ENCODE data around the gene CCHCR1. TPM values are rescaled to one million over a fixed set of nuclear protein-coding genes. Genes with fewer than 3 reads are reported as not detected.

The CCHCR1 gene
- total RNA-seq, 2 donors from 2014 or later, result 15.6 to 28.7 TPM

- Histone ChIP-seq H3K4me3 (no peak overlapping the region), H3K27ac (no peak overlapping the region), H3K9me3 (no peaks in the 10 kb centered on the region), H3K27me3 (no peaks in the 10 kb centered on the region), H3K4me1 (peaks cover 12% of the 10 kb centered on the region), H3K36me3 (replicated peaks in 1 of 2; ENCODE audit: insufficient read depth in 1 of 2, low read depth in 2 of 2) (peaks cover 0 to 1% of the 10 kb centered on the region in 2 donors)
- DNase-seq, result no peak
- intact Hi-C loops (cut with DNase I), result no loop called here
- no peak for ATAC-seq
- TF ChIP-seq POLR2A (IDR thresholded peaks at IDR 0.05) (no peak), CTCF (IDR thresholded peaks at IDR 0.05) (no peak)
- 85 to 96% methylated on average over 15 of the region's 15 CpGs for WGBS, 2 donors
These were observed 3.2 kb downstream of the CCHCR1 start for GRCh38 chr6:31154436-31154835.

- no peak for ATAC-seq
These were observed 4.8 kb downstream of the CCHCR1 start for GRCh38 chr6:31152781-31153180.

GRCh38 chr6:31149827-31150447, 7.7 kb downstream of the CCHCR1 start:
- Histone ChIP-seq H3K36me3 (replicated peaks in 1 of 2; ENCODE audit: insufficient read depth in 1 of 2, low read depth in 2 of 2) (peaks cover 0 to 1% of the 10 kb centered on the region in 2 donors), H3K27ac (no peak overlapping the region), H3K4me3 (no peak overlapping the region), H3K9me3 (no peaks in the 10 kb centered on the region), H3K4me1 (no peaks in the 10 kb centered on the region), H3K27me3 (no peaks in the 10 kb centered on the region)
- DNase-seq, result no peak
- TF ChIP-seq CTCF (IDR thresholded peaks at IDR 0.05) (no peak), POLR2A (IDR thresholded peaks at IDR 0.05) (no peak)
- no peak for ATAC-seq
- intact Hi-C loops (cut with DNase I), result loop anchor here (5.0 kb wide), 1 partner anchor 212 kb away; no protein-coding TSS in a partner anchor
- 84 to 89% methylated on average over 5 to 6 of the region's 6 CpGs for WGBS, 2 donors

More at GRCh38 chr6:31152781-31153180, 4.8 kb downstream of the CCHCR1 start:
- H3K4me3 ChIP-seq, result no peak overlapping the region
- H3K36me3 ChIP-seq (replicated peaks in 1 of 2; ENCODE audit: insufficient read depth in 1 of 2, low read depth in 2 of 2), result peaks cover 0 to 1% of the 10 kb centered on the region in 2 donors
- no peaks in the 10 kb centered on the region for H3K9me3 ChIP-seq
- intact Hi-C loops (cut with DNase I), result no loop called here
- no peak overlapping the region for H3K27ac ChIP-seq
- 92% methylated on average over 7 of the region's 7 CpGs for WGBS, 2 donors
- peaks cover 6% of the 10 kb centered on the region for H3K4me1 ChIP-seq
- TF ChIP-seq CTCF (IDR thresholded peaks at IDR 0.05) (no peak), POLR2A (IDR thresholded peaks at IDR 0.05) (no peak)
- DNase-seq, result no peak
- no peaks in the 10 kb centered on the region for H3K27me3 ChIP-seq

GRCh38 chr6:31145386-31145785, 12.2 kb downstream of the CCHCR1 start:
- WGBS, 2 donors, result 91 to 97% methylated on average over 10 of the region's 10 CpGs
- DNase-seq, result no peak
- no peak for TF ChIP-seq POLR2A (IDR thresholded peaks at IDR 0.05)
- no peak for TF ChIP-seq CTCF (IDR thresholded peaks at IDR 0.05)
- H3K4me1 ChIP-seq, result no peaks in the 10 kb centered on the region
- H3K4me3 ChIP-seq, result no peak overlapping the region
- H3K36me3 ChIP-seq (replicated peaks in 1 of 2; ENCODE audit: insufficient read depth in 1 of 2, low read depth in 2 of 2), result no peaks in the 10 kb centered on the region
- intact Hi-C loops (cut with DNase I), result loop anchor here (5.0 kb wide), 1 partner anchor 217 kb away; no protein-coding TSS in a partner anchor
- no peak for ATAC-seq
- no peak overlapping the region for H3K27ac ChIP-seq
- H3K9me3 ChIP-seq, result no peaks in the 10 kb centered on the region
- no peaks in the 10 kb centered on the region for H3K27me3 ChIP-seq

- DNase-seq, result no peak
- H3K9me3 ChIP-seq, result no peaks in the 10 kb centered on the region
- no peaks in the 10 kb centered on the region for H3K36me3 ChIP-seq (replicated peaks in 1 of 2; ENCODE audit: insufficient read depth in 1 of 2, low read depth in 2 of 2)
- no peaks in the 10 kb centered on the region for H3K4me1 ChIP-seq
- TF ChIP-seq POLR2A (IDR thresholded peaks at IDR 0.05) (no peak), CTCF (IDR thresholded peaks at IDR 0.05) (no peak)
- no peaks in the 10 kb centered on the region for H3K27me3 ChIP-seq
- WGBS, 2 donors, result 81 to 82% methylated on average over 6 to 11 of the region's 11 CpGs
- ATAC-seq, result no peak
- H3K27ac ChIP-seq, result no peak overlapping the region
- H3K4me3 ChIP-seq, result no peak overlapping the region
- intact Hi-C loops (cut with DNase I), result loop anchor here (5.0 kb wide), 1 partner anchor 217 kb away; no protein-coding TSS in a partner anchor
These were observed 12.6 kb downstream of the CCHCR1 start for GRCh38 chr6:31144970-31145340.

Data from body of pancreas (tissue), 4 donors.